AG20443 (cell line): ENCODE data around the gene C22orf23.
"Not testable (repeated sequence)": the region's sequence is repeated elsewhere in the genome, so short reads cannot be mapped to it uniquely, and the experiment has no call there.

Source experiments
- DNase-seq: peaks from one replicate; pipeline ENCODE4 v3.0.0; 2012; ENCODE audit warnings: low spot score, mixed read lengths

Gene C22orf23

DNA sequence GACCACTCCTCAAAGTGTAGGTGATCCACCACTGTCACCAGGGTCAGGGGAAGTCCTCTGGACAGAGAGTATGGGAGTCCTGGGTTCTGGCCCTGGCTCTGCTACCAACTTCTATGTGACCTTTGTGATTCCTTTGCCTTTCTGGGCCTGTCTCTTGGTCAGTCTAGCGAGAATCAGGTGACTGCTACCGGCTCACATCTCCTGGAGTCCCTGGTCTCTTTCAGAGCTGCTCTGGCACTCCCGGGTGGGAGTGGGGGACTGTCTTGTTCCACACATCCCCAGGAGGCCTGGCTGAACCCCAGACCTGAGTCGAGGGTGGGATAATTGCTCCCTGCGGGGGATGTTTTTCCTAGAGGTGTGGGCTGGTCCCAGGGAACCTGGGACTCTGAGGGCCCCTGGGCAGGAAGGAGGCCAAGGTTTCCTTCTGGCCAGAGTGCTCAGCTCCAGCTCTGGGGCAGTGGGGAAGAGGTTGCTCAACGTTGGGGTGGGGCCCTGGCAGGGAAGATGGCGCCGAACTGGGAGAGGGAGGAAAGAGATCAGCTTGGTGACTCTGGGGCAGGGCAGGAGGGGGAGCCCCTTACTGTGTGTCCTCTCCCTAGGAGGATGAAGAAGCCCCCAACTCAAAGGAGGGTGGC lies 28.9 kb upstream of the C22orf23 start:
- no peak for DNase-seq

DNA sequence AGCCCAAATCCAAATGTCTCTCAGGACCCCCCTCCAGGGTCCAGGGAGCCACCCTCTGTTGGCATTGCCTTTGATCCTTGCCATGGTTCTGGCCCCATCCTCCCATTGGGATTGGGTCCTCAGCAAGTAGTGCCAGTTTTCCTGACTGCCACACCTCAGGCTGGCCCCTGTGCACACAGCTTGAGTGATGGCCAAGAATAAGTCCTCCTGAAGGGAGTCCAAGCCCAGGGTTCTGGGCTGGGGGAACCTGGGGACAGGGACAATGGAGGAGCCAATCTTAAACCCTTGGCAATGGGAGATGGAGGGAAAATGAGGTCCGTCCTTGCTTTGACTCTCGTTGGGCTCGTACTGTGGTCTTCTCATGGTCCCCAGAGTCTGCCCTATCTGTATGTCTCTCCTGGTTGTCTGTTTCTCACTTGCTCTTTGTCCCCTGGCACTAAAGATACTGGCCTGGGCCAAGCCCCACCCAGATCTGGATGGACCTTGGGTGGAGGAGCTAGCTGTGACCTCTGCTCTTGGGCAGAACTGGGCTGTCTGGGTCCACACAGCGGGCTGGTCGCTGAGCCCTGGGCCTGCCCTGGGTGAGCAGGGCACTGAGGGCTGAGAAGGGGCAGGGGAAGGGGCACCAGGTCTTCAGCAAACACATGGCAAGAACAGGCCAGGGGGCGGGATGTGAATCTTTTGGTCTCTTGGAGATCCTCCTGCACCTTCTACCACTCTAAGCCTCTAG lies 28.0 kb upstream of the C22orf23 start:
- DNase-seq, result no peak

DNA sequence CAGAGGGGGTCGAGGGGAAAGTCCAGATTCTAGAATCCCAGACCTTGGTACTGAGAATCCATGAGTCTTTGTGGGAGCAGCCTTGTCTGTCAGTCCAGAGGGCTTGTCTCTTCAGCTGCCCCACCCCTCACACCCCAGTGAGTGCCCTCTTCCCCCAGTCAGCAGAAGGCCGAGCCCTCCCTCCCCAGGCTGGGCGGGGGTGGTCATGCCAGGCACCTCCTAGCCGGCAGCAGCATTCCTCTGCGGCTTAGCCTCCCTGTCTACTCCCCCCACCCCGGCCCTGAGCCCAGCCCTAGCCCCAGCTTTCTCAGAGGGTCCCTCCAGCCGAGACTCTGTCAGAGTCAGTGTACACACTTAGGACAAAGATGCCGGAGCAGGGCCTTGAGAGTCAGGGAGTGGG lies 26.4 kb upstream of the C22orf23 start:
- DNase-seq, result no peak

DNA sequence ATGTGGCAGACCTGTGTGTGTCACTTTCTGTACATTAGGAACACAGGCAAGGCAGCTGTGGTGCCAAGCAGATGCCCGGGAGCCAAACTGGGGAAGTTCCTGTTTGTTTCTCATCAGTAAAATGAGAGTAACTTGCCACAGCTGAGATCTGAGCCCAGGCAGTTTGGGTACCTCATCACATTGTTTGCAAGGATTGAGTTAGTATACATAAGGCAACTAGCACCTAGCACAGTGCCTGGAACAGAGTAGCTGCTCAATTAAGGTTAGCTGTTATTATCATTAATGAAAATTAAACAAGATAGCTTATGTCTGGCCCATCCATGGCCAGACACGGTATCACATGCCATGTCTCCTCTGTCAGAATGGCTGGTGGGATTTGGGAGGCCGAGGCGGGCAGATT lies 23.1 kb upstream of the C22orf23 start:
- DNase-seq, result no peak

DNA sequence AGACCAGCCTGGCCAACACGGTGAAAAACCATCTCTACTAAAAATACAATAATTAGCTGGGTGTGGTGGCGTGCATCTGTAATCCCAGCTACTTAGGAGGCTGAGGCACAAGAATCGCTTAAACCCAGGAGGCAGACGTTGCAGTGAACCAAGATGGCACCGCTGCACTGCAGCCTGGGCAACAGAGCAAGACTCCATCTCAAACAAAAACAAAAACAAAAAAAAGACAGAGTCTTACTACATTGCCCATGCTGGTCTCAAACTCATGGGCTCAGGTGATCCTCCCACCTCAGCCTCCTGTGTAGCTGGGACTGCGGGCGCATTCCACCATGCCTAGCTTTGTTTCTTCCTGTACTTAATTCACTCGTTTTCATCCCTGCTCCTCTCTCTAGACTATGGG lies 22.6 kb upstream of the C22orf23 start:
- DNase-seq, result not testable (repeated sequence)

DNA sequence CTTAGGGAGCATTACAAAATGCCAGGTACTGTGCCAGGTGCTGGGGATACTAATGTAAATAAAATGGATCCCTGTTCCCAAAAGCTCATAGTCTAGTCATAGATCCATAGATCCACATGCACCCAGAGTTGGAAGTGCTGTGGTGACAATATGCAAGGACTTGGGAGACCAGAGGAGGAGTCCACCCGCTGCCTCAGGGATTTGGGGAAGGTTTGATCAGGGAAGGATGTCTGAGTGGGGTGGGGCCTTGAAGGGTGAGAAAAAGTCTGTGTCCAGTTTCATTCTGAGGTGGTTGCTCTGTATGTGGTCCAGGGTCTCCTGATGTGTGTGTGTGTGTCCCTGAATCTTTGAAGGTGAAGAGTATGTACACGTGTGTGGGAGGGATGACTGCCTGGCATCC lies 21.8 kb upstream of the C22orf23 start:
- no peak for DNase-seq

DNA sequence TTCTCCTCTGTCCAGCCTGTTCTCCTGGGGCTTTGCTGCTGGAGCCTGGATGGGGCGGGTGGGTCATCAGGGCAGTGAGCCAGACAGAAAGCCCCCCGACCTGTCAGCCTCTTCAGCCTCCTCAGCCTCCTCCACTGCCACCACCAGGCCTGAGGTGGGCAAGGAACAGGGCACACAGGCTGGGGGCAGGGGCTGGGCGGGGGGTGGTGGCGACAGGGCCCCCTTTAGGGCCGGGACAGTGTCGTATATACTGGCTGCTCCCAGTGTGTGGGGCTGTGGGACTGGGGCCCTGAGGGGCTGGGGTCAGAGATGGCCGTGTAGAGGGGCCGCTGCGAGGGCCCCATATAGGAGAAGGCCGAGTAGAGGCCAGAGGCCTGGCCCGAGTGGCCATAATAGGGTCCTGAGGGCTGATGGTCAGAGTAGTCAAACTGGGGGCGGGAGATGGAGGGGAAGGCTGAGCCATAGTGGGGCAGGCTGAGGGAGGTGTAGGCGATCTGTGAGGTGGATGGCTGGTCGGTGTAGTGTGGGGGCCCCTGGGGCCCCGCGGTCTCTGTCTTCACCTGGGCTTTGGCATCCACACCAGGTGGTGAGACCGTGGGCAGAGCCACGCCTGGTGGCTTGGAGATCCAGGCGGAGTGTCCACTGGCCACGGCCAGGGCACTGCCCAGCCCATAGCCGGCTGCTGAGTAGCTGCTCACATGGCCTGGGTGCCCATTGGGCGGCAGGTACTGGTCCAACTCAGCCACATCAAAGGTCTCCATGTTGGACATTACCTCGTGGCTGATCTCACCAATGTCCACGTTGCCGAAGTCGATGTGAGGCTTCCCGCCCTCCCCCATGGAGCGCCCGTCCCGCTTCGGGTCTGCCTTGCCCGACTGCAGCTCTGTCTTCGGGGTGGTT lies 20.1 kb upstream of the C22orf23 start:
- no peak for DNase-seq

DNA sequence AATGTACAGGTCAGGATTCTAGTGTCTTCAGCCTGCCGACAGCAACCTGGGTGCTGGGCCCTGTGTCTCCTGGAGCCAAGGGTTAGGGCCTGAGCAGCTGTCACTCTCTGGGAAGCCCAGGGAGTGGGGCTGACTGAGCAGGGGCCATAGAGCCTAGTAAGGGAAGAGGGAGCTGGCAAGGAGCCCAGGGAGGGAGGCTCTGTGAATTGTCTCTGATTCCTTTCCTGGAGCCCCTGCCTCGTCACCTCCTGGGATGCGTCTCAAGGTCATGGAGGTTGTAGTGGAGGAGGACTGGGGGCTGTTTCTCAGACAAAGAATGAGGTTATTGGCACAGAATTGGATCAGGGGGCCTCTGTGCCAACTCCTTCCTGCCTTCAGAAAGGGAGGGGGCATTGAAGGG lies 19.1 kb upstream of the C22orf23 start:
- no peak for DNase-seq

DNA sequence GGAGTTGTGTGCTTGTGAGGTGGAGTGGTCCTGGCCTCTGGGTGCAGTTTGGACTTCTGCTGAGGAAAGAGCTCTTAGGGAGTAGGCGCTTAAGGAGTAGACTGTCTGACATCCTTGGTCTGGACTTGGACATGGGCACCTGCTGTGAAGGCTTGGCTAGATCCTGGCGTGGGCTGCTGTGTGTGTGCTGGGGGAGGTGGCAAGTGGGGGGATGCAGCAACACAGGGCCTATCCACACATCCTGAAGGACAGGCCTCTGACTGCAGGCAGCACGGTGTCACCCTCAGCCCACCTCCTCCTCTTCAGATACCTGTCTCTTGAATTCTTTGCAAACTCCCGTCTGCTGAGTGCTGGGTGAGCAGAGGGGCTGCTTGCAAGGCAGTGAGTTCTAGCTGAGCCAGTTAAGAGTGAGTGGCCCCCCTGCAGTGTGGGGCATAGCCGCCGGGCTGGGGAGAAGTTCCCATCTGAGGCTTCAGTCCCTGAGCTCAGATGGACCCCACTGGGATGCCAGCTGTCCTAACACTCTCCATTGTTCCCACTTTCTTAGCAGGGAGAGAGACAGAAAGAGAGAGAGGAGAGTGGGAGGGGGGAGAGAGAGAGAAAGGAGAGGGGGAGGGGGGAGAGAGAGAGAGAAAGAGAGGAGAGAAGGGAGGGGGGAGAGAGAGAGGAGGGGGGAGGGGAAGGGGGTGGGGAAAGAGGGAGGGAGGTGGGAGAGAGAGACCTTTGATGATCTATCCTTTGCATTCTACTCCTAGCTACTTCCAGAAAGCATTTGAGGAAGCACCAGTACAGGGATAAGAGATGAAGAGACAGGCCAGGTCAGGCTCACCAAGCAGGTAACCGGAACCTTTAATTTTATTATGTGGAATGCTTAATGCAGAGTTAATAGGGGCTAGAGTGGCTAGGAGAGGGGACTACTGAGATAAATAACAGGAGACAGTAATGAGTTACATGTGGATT lies 18.4 kb upstream of the C22orf23 start:
- DNase-seq, result no peak

DNA sequence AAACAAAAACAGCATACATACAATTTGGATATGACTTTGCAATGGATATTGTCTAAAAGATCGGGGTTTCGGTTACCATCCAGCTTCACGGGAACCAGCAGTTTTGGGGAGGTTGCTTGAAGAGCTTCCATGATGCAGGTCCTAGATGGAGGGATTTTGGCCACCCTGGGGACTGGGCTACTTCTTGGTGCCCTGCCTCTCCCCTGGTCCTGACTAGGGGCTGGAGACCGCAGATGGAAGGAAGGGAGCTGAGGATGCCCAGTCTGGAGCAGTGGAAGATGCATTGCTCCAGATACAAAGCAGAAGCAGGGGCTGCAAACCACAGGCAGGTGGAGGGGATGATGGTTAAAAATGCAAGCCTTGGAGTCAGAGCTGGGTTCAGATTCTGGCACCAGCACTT lies 17.5 kb upstream of the C22orf23 start:
- DNase-seq, result no peak

DNA sequence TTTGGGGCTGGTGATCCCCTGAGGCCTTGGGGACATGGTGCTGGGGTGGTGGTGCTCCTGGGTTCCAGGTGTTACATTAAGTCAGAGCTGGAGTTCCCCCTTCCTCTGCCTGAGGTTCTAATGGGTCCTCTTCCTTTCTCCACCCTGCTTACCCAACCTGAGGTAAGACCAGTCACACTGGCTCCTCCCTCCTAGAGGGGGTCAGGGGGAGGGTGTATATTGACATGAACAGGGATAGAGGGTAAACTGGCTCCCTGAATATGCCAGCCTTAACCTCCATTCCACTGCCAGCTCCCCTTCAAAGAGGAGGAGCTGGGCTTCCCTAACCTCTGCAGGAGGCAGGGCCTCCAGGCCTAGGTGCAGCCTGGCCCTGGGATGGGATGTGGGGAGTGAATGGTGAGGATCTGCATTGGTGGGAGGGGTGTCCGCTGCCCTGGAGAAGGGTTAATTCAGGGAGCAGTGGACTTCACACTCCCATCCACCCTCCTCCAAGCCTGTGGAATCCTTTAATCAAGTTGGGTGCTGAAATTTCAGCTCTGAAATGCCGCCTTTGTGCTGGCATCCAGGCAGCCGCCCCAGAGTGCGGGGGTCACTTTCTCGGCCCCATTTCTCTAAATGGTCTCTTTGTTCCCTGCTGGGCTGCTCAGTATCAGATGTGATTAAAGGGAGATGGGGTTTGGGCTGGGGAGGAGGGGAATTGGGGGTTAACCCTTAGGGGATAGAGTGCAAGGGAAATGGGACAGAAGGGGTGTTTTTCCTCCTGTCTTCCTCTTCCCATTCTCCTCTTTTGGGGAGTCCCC lies 15.3 kb upstream of the C22orf23 start:
- no peak for DNase-seq

DNA sequence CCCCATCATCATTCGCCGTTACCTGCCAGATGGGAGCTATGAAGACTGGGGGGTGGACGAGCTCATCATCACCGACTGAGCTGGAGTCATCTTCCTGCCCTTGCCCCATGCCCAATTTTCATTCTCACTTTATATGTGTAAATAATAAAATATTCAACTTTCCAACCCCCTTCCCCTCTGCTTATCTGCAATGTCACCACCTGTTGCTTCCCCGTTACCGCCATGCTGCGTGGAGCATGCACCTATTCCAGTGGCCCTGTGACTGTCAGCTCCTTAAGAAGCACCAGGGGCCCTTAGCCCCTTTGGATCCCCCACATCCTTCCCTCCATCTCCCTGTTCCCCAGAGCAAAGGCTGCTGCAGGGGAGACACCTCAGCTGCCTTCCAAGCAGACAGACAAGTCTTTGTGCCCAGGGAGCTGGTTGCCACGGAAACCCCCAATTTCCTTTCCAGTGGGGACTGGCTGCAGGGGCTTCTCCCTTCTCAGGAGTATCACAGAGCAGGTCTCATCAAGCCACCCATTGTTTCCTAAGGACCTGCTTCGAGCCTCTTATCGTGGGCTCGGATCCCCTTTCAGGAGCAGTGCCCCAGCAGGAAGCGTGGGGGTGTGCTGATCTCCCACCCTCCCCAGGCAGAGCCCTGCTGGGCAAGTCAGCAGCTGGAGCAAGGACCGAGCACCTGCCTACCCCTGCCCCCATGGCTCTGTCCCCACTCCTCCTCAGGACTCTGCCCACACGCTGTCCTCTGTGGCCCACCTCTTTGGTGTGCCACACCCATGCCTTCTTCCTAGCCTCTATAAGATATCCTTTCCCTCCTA lies 14.4 kb upstream of the C22orf23 start:
- DNase-seq, result no peak

DNA sequence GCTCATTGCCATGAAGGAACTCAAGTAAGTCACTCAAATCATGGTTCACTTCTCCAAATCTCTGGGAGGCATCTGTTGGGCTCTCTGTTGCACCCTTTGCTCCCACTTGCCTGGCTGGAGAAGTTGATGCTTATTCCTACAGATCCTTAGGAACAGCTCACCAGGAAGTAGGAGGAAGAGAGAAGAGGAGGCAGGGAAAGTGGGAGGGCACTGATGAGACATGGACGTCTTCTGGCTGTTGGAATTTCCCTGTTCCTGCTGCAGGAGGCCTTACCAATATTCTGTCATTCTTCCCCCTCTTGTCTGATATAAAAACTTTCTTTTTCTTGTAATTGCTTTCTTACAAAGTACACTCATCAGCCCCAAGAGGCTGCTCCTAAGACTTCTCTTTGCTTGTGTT lies 13.7 kb upstream of the C22orf23 start:
- DNase-seq, result no peak

DNA sequence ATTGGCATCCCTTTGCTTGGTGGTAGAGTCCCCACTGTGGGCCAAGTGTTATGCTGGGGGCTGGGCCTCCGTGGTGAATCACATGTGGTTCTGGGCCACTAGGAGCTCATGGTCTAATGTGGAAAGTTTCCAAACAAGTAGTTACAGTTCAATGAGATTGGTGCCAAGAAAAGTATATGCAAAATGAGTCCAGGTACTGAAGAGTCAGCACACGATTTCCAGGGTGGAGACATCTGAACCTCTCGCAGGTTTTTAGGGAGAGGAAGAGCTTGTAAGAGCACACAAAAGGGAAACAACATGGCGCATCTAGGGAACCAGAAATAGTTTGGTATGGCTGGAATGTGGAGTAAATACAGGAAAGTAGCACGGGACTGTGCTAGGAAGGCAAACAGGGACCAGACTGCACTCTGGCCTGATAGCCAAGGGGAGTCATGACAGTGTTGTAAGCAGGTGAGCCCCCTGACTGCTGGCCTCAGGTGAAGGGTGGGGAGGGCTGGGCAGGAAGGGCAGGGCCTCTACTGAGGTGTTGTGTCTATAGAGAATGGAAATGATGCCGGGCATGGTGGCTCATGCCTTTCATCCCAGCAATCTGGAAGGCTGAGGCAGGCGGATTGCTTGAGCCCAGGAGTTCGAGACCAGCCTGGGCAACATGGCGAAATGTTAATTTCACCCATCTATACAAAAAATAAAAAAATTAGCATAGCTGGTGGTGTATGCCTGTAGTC lies 12.7 kb upstream of the C22orf23 start:
- DNase-seq, result no peak

DNA sequence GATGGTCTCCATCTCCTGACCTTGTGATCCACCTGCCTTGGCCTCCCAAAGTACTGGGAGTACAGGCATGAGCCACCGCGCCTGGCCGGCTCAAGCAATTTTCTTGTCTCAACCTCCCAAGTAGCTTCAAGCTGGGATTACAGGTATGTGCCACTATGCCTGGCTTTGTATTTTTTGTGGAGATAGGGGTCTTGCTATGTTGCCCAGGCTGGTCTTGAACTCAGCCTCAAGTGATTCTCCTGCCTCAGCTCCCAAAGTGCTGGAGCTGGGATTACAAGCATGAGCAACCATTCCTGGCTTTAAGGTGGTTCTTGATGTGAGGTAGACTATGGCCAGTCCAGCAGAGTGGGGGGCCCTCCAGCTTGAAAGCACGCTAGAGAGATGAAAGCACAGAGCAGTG lies 7.7 kb upstream of the C22orf23 start:
- DNase-seq, result no peak

DNA sequence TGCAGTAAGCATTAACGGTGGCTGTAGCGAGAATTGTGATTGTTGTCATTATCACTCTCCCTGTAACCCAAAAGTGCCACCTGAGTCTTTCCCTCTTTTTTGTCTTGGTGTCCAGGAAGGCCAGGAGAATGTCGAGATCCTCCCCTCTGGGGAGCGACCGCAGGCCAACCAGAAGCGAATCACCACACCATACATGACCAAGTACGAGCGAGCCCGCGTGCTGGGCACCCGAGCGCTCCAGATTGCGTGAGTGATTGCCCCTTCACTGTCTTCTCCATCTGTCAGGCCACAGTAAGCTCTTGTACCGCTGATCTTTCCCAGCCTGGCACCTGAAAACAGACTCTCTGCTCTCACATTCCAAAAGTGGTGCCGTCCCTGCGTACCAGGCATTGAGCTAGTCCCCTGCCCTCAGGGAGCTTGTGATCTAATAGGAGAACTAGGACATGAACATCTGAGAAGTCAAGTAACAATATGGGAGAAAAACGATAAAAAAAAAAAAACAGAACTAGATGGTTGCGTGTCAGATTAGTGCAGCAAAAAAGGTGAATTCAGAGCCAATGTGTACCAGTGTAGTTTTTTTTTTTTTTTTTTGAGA lies 5.9 kb upstream of the C22orf23 start:
- no peak for DNase-seq

DNA sequence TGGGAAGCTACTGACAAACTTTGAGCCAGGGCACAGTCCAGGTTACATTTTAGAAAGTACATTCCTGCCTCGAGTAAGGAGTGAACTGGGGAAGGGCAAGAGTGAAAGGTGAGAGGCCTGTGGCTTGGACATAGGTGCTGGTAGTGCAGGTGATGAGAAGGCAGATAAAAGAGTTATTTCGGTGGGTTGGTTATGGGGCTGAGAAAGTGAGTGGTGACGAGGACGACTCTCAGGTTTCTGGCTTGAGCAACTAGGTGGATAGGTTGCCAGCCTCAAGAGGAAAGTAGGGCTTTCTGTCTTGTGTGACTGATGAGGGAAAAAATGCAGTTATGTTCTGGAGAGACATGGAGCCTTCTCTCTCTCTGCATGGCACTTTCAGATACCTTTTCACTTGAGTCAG lies 3.8 kb upstream of the C22orf23 start:
- no peak for DNase-seq

DNA sequence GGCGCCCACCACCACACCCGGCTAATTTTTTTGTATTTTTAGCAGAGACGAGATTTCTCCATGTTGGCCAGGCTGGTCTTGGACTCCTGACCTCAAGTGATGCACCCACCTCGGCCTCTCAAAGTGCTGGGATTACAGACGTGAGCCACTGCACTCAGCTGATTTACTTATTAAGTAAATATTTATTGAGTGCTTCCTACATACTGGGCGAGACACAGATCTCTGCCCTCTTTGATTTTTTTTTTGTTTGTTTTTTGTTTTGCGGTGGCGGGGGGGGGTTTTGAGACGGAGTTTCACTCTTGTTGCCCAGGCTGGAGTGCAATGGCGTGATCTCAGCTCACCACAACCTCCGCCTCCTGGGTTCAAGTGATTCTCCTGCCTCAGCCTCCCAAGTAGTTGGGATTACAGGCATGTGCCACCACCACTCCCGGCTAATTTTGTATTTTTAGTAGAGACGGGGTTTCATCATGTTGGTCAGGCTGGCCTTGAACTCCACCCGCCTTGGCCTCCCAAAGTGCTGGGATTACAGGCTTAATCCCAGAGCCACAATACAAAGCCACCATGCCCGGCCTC lies 2.5 kb upstream of the C22orf23 start:
- not testable (repeated sequence) for DNase-seq

DNA sequence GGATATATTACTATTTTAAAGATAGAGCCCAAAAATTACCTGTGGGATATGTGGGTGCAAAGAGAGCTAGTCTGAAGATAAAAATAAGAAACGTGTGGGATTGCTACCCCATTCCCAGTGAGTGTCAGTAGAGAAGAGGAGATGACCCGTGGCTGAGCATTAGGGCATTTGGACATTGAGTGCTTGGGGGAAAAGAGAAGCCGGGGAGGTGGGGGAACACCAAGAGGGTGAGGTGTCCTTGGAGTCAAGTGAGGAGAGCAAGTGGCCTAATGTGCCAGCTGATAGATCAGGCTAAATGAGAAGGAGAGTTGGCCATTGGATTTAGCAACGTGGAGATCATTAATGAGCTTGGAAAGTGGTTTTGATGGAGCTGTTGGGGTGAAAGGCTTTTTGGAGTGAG lies 1.3 kb upstream of the C22orf23 start:
- DNase-seq, result no peak
